Measurements from ENCODE around the gene NTN4.

NTN4 gene

DNA sequence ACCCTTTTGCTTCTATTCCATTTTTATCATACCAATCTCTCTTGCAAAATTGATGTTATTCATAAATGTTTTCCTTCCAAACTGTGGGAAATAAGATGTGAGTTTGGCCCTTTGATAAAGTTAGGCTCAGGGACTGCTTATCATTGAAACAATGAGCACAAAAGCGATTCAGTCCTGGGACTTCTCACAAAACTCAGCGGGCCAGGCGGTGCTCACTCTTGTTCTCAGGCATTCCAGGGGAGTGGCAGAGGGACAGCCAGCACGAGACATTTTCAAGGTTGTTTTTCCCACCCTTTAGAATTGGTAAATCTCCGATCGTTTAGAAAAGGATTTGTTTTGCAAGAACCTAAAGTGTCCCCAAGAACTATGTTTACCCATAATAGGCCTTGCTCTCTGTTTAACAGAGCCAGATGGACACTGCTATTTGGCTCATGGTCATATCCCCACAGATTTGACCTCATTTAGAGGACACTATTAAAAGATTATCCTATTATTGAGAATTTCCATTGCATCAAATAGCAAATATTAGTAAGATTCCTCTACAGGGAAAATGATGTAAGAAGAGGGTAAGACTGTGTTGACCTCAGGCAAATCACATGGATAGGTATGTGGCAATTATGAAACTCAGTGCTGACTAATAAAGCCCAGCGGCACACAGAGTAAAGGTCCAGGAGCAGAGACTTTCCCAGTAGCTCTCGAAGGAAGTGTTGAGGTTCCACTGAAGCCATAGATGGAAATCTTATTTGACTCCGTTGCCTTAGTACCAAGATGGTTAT is 136.6 kb downstream of the NTN4 start:
- peak in 4 of 6 experiments; percentile 19 to 60 (median 35) for DNase-seq

DNA sequence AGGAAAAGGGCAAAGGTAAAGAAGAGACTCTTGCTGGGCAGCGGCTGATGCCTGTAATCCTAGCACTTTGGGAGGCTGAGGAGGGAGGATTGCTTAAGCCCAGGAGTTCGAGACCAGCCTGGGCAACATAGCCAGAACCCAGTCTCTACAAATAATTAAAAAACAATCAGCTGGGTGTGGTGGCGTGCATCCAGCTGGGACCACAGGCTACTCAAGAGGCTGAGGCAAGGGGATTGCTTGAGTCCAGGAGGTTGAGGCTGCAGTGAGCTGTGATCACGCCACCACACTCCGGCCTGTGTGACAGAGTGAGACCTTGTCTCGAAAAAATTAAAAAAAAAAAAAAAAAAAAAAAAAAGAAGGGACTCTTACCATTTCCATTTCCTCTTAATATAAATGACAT is 138.9 kb downstream of the NTN4 start:
- DNase-seq = no peak

DNA sequence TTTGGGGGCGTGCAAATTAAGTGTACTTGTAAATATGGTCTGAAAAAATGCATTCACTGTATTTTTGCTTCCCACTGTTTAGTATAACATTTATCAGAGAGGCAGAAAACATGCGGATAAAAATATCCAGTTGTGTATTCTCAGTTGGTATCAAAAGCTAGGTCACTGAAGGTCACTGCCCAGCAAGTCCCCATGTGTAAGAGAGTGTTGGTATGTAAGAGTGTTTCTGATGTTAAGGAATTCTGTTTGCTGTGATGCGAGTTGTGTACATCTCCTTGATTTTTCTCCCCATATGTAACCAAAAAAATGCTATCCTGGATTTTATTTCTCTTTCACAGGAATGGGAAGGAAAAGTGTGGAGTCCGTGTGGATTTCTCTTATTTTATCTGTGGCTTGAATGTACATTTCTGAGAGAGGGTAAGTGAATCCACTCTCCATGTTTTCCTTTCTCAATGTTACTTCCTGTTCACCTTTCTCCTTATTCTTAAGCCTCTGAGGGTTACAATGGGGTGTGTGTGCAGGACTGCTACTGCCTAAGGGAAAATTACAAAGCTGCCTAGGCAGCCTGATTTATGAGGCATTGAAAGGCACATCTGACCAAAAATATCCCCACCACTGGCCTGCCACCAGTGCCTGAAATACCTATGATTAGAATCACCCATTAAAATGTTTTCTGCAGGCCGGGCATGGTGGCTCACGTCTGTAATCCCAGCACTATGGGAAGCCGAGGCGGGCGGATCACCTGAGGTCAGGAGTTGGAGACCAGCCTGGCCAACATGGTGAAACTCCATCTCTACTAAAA is 141.4 kb downstream of the NTN4 start:
- DNase-seq = no peak

DNA sequence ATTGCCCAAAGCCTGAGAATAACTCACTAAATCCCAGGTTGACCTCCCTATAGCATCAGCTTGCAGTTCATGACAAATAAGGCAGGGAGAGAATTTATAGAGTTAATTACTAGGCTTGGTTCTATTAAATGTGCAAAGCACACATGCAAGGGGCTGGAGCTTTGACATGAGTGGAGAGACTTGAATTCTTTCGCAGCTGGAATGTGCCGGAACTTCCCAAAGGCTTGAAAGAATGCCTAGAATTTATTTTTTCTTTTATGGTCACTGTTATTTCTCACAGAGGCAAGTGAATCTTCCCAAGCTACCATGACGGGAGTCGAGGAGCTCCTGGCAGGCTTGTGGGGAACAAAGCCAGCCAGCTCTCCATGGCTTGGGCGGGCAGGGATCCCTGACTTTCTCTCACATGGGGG is 143.8 kb downstream of the NTN4 start:
- no peak for DNase-seq

DNA sequence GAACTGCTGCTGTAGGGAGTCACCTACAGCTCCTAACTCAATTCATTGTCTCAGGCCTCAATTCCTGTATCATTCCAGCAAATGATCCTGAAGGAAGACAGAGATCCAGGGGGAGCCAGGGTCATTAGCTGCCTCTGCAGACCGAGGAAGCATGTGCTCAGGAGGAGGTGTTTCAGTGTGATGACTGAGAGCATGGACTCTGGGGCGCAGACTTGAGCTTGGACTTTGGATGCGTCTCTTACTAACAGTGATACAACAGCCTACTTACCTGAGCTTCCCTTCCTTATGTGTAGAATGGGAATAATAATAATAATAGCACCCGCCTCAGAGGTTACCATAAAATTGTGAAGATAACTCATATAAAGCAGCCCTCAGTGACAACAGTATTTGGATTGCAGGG is 147.3 kb downstream of the NTN4 start:
- no peak for DNase-seq

DNA sequence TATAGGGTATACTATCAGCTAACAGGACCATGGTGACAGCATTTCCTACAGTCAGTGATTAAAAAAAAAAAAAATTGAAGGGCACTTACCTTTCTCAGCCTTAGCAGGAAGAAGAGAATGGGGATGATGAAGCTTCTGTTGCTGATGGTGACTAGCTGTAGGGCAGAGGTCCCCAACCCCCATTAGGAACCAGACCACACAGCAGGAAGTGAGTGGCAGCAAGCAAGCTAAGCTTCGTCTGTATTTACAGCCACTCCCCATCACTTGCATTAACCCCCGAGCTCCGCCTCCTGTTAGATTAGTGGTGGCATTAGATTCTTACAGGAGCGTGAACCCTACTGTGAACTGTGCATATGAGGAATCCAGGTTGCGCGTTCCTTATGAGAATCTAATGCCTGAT is 148.0 kb downstream of the NTN4 start:
- no peak for DNase-seq

DNA sequence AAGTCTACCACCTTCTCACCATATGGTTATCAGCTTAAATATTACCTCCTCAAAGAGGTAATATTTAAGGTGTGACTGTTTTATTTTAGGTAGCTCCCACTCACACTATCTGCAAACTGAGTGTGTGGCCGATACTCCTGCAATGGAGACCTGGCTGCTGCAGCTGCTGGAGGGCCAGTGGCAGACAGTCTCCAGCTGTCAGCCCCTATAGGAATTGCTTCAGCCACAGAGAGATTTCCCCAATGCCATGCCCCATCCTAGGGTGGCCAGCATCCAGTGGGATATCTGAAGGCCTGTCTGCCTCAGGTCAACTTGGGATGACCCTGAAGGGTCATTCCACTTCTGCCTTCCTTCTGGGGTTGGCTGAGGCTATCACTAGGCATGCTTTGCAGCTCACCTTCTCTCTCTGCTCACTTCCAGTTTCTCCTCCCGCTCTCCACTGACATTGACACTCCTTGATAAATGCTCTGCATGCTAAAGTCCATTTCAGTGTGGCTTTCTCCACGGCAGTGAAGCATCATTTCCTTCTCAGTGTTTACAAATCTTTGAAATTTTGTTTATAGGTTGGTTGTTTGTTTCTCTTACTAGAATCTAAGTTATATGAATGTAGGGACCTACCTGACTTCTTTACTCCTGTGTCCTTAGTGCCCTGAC is 149.1 kb downstream of the NTN4 start:
- no peak for DNase-seq

DNA sequence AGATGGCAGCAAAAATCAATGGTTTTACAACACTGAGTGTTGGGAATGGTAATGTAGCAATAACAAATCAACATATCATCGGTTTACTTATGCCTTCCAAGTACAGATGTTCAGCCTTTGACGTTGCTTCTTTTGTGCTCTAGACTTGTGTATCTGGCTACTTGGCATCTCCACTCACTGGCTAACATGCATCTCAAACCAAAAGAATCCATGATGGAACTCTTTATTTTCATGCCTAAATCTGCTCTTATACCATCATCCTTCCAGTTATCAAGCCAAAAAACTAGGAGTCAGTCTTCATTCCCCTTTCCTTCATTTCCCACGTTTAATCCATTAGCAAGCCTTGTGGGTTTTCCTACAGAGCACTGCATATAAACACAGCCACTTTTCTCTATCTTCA is 150.0 kb downstream of the NTN4 start:
- no peak for DNase-seq

DNA sequence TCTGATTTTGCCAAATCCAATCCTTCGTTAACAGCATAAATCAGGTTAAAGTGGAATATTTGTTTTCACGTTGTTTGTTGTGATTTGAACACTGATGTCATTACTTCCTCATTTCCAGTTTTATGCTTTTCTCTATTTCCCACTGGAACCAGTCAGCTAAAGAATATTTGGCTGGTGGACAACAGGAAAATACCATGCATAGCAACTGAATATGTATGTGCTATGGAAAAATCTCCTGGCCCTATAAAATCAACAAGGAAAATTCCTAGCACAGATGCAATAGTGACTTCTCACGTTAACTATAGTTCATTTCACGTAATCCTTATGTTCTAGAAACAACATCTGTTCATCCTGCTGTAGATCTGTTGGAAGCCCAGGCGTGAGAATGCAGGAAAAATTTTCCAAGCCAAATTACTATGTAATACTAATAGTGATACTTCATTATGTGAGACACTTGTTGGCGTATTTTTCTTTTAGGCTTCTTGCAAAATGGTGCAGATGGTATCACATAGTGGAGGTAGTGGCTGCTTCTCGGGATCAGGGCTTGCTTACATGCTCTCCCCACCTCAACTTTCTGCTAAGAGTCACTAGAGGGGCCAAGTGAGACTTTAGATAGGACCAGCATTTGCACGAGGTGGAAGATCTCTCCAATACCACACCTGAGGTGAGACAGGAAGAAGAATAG is 153.0 kb downstream of the NTN4 start:
- no peak for DNase-seq

DNA sequence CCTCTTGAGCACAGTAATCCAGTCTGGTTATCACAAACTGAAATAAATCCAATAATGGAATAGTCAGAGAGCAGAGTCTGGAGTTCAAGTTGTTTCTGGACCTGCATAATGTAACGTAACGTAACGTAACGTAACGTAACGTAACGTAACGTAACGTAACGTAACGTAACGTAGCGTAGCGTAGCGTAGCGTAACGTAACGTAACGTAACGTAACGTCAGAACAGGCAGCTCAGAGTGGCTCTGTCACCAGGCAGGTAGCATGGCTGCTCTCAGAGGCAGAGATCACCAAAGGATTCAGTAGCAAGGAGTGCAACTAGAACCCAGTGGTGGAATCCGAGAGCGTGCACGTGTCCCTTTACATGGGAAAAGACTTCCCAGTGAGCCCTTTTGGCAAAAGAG is 153.6 kb downstream of the NTN4 start:
- no peak for DNase-seq

DNA sequence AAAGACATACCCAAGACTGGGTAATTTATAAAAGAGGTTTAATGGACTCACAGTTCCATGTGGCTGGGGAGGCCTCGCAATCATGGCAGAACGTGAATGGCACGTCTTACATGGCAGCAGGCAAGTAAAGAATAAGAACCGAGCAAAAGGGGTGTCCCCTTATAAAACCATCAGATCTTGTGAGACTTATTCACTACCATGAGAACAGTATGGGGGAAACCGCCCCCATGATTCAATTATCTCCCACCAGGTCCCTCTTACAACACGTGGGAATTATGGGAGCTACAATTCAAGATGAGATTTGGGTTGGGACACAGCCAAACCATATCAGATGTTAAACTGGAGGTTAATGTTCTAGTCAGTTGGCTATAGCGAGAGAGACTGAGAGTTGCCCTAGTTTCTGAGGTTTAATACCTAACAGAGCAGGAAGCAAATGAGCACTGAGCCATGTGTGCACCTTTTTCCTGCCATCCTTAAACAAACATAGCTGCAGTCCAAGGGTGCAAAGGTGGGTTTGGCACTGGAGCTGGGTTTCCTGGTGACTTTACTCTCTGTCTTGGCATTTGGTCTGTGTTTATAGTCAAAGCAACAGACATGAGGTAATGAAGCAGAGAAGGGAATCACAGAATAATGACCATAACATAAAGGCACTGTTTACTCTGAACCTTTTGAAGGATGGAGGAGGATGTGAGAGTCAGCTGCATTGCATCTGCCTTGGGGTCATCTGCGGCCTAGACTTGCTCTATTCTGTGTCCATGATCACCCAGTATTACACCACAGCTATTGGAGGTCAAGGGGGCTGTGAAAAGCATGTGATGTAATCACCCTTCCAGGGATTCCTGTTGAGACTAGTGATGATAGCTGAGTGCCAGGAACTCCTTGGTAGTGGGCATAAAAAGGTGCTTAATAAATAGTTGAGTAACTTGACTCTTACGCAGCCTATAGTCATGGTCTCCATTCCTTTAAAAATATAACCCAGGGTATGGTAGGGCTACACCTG is 155.6 kb downstream of the NTN4 start:
- no peak for DNase-seq

DNA sequence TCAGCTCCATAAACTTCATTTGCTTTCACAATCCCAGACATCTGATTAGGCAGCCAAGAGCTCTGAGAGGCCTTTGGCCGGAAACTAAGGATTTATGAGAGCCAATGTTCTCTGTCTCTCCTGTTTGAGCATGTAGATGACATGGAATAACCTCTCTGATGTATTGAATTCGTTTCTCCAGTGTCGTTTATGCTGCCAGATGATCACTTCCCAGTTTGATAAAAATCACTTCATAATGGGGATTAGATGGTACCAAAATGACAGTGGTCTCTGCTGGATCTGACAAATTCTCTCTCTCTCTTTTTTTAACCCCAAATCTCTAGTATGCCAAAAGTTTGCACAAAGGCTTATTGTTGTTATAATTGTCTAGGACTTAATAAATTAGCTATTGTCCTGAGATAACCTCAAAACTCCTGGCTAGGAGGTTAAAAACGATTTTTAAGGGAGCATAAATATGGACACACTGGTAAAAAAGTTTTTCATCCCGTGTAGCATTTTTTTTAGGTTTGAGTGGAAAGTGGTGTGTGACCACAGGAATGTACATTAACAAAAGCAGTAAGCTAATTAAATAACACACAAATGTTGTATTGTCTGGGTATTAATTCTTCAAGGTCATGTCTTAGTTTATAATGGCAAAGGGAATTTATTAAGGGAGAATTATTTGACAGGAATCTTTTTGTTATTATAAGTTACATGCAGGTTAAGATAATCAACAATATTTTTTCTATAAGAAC is 156.7 kb downstream of the NTN4 start:
- no peak for DNase-seq

DNA sequence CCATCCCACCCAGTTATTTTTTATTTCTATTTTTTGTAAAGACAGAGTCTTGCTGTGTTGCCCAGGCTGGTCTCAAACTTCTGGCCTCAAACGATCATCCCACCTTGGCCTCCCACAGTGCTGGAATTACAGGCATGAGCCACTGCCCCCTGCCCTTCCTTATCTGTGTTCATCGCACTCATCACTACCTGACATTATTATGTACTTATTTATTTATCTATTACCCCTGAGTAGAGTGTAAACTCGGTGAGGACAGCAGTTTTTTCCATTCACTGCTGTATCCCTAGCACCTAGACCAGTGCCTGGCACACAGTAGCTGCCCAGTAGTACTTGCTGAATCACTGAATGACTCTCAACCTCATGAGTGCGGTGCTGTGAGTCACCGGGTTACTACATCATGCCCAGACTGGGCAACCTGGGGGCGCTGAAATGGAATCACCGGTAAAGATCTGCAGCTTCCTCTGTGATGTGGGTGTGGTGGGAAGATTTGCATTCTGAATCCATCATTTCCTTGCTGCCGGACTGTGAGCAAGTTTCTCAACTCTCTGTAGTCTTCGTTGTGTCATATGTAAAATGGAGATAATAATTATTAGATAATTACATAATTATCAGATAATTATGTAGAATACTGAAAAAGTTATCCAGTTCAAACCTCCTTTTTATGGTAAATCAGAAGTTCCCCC is 157.4 kb downstream of the NTN4 start:
- no peak for DNase-seq

DNA sequence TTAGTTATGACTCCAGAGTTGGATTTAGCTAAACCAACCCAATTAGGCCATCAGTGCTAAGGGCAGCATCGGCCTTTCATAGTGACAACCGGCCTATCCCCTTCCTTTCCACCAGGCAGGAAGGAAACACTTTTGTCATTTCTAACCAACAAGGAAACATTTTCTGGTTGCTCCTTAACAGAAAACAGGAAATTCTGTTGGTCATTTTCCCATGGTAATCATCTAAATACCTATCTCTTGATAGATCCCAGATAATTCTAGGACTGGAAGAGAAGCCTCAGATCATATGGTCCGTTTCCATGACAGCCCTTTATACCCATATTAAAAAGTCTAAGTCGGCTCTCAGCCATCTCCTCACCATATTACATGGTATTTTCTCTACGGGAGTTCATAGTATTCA is 160.1 kb downstream of the NTN4 start:
- DNase-seq = no peak

DNA sequence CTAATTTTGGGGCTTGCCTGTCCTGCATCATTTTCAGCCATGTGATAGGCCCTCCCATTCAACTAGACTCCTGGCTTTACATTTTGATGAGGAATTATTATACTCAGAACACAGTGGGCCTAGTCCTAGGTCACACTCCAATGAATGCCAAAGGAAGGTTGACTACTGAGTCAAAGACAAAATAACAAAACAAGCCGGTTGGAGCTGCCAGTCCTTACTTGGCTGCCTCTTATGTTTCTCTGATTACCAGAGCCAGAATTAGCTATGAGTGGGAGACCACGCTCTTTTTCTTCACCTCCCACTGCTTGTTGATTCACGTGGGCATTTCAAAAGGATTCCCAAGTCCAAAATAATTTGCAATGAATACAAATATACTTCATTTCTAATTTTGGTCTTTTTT is 161.2 kb downstream of the NTN4 start:
- no peak for DNase-seq

DNA sequence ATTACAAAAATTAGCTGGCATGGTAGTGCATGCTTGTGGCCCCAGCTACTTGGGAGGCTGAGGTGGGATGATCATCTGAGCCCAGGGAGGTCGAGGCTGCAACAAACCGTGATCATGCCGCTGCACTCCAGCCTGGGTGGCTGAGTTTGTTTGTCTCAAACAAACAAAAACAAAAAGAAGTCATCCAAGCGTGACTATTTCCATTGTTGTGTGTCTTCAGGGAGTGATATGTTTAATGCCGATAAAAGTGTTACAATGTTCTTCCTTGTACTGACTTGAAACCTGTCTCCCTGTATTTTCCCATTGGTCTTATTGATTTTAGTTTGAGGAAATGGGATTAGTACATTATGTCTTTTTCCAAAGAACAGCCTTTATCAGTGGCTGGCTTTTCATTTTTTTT is 163.7 kb downstream of the NTN4 start:
- DNase-seq = no peak

DNA sequence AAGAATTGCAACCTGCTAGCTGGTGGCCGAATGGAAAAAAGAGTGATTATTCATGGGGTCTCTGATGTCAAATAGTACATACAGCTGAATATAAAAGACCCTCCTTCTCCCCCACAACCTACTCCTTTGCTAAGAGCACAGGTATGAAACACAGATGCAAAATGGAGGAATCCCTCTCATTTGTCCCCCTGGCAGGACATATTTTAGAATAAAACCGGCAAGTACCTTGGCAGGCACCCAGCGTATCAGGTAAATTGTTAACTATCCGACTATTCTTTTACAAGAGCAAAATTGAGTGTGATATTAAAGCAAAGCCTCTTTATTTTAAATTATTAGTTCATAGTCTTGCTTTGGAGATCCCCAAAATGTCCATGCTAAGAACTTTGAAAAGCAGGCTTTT is 165.6 kb downstream of the NTN4 start:
- DNase-seq = no peak

DNA sequence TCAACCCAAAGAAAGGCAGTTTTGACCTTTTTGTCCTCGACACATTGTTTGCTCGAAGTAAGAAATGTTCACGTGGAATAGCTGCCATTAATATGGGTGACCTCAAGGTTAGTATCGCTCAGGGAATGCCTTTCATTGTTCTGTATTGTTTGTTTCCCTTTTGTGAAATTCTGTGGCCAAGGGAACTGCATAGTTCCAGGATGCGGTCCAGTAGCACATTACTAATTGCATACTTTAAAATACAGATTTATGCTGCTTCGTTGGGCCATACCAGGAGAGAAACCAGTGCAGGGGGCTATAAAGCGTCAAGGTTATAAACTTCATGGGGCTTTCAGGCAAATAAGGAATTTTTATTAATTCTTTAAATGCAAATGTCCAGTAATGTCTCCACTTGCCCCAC is 166.0 kb downstream of the NTN4 start:
- no peak for DNase-seq

DNA sequence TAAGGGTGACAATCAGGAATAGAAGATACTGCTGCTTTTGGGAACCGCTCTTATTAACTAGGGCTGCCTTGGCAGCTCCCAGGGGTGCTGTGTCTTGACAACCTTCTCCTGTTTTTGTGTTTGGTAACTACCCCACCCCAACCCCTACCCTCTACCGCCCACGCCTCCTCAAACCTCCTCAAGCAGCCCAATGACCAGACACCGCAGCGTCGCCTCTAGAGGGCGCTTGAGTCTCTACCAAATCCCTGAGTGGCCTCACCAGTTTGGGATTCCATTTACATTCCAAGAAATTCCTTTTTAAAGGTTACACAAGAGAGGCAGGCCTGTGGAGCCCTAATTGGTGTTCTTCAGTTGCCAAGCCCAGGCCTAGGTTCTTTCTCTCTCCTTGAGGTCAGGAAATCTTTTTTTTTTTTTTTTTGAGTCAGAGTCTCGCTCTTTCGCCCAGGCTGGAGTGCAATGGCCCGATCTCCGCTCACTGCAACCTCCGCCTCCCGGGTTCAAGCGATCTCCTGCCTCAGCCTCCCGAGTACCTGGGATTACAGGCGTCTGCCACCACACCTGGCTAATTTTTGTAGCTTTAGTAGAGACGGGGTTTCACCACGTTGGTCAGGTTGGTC is 166.9 kb downstream of the NTN4 start:
- no peak for DNase-seq

DNA sequence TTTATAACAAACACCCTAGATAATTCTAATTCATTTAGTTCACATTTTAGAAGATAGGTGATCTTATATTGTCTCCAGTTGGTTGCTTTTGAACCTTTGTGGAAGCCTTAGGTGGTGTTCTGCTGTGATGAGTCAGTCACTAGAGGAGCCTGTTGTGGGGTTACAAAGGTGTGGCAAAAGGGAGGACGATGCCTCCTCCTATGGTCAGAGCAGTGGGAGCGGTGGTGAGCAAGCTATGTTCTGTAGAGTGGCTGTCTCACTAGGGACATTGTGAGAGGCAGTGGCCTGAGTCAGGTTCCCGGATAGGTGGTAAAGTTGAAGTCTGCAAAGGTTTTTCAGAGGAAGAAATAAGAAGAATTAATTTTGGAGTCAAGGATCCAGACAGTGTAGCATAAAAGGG is 167.7 kb downstream of the NTN4 start:
- no peak for DNase-seq
